Measurements from ENCODE around the gene PCDHB7.
"Not testable (repeated sequence)": the region's sequence is repeated elsewhere in the genome, so short reads cannot be mapped to it uniquely, and the experiment has no call there.

DNA sequence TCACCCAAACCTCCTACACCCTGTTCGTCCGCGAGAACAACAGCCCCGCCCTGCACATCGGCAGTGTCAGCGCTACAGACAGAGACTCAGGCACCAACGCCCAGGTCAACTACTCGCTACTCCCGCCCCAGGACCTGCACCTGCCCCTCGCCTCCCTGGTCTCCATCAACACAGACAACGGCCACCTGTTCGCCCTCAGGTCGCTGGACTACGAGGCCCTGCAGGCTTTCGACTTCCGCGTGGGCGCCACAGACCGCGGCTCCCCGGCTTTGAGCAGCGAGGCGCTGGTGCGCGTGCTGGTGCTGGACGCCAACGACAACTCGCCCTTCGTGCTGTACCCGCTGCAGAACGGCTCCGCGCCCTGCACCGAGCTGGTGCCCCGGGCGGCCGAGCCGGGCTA lies 28.7 kb downstream of the PCDHB7 start:
- TF ChIP-seq, protein P1, sequence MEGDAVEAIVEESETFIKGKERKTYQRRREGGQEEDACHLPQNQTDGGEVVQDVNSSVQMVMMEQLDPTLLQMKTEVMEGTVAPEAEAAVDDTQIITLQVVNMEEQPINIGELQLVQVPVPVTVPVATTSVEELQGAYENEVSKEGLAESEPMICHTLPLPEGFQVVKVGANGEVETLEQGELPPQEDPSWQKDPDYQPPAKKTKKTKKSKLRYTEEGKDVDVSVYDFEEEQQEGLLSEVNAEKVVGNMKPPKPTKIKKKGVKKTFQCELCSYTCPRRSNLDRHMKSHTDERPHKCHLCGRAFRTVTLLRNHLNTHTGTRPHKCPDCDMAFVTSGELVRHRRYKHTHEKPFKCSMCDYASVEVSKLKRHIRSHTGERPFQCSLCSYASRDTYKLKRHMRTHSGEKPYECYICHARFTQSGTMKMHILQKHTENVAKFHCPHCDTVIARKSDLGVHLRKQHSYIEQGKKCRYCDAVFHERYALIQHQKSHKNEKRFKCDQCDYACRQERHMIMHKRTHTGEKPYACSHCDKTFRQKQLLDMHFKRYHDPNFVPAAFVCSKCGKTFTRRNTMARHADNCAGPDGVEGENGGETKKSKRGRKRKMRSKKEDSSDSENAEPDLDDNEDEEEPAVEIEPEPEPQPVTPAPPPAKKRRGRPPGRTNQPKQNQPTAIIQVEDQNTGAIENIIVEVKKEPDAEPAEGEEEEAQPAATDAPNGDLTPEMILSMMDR (conservative IDR thresholded peaks at IDR 0.05; ENCODE audit: low read length) = not testable (repeated sequence)
- TF ChIP-seq EZH2phosphoT487 (IDR thresholded peaks at IDR 0.05; ENCODE audit: borderline replicate concordance, low read depth, low read length) = not testable (repeated sequence)

Data from OCI-LY7 (cell line).